HL-60 (cell line): ENCODE data around the gene PHLPP2.
"Not testable (repeated sequence)": the region's sequence is repeated elsewhere in the genome, so short reads cannot be mapped to it uniquely, and the experiment has no call there.

Experiments used
- DNase-seq, 2 experiments: peaks; one replicate each; pipeline ENCODE4 v3.0.0-alpha.2; 2010 to 2020; ENCODE audit warnings: low read depth in 1 of 2, low spot score in 1 of 2
- H3K27ac ChIP-seq: fragments of 250-450 bp; sonication (Bioruptor Pico); replicated peaks from 2 replicates; pipeline ENCODE4 v1.5.1; 2020; ENCODE audit warnings: mild to moderate bottlenecking, moderate library complexity
- H3K27me3 ChIP-seq: fragments of 250-450 bp; sonication (Bioruptor Pico); 2 replicates; pipeline ENCODE4 v1.5.1; 2021; ENCODE audit warnings: mild to moderate bottlenecking, moderate library complexity; ENCODE audit not compliant: insufficient read depth, poor library complexity, severe bottlenecking
- H3K4me3 ChIP-seq: replicated peaks from 2 replicates; pipeline ENCODE4 v1.5.1; 2011; ENCODE audit warnings: mild to moderate bottlenecking, control low read depth, low read length; ENCODE audit not compliant: insufficient read depth
- GABPA ChIP-seq: IDR thresholded peaks from 2 replicates; pipeline ENCODE4 v1.6.1; 2012; ENCODE audit warnings: low read depth
- POLR2AphosphoS5 ChIP-seq: IDR thresholded peaks from 2 replicates; pipeline ENCODE4 v1.6.1; 2012; ENCODE audit warnings: low read depth
- SPI1 ChIP-seq: IDR thresholded peaks from 2 replicates; pipeline ENCODE4 v1.6.1; 2012; ENCODE audit warnings: low read depth, mild to moderate bottlenecking, borderline replicate concordance
- TF ChIP-seq, protein P1 (sequence below): IDR thresholded peaks from 2 replicates; pipeline ENCODE4 v1.6.1; 2012; ENCODE audit warnings: low read depth; ENCODE audit not compliant: insufficient replicate concordance
- TF ChIP-seq, protein P2 (sequence below): IDR thresholded peaks from one replicate; pipeline ENCODE4 v1.5.1; 2011; ENCODE audit warnings: low read length, control low read depth, inconsistent platforms; ENCODE audit not compliant: insufficient read depth

PHLPP2 gene

DNA sequence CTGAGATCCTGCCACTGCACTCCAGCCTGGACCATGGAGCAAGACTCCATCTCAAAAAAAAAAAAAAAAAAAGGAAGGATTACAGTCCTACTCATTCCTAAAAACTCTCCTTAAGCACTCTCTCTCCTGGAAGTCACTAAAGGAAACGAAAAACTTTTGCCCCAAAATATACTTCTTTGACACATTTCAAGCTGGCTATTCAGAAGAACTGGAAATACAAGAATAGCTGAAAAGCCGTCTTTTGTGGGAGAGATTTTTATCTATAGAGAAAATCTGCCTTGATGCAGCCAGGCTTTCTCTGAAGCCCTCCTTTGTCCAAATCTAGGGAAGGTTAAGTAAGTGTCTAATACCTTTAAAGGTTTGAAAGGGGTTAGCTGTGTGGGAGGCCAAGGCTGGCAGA lies 115.4 kb downstream of the PHLPP2 start:
- no peak overlapping the region for H3K4me3 ChIP-seq
- no peaks in the 10 kb centered on the region for H3K27me3 ChIP-seq
- no peak overlapping the region for H3K27ac ChIP-seq
- DNase-seq, result no peak
- no peak for TF ChIP-seq SPI1
- TF ChIP-seq GABPA, result no peak
- TF ChIP-seq, protein P1, sequence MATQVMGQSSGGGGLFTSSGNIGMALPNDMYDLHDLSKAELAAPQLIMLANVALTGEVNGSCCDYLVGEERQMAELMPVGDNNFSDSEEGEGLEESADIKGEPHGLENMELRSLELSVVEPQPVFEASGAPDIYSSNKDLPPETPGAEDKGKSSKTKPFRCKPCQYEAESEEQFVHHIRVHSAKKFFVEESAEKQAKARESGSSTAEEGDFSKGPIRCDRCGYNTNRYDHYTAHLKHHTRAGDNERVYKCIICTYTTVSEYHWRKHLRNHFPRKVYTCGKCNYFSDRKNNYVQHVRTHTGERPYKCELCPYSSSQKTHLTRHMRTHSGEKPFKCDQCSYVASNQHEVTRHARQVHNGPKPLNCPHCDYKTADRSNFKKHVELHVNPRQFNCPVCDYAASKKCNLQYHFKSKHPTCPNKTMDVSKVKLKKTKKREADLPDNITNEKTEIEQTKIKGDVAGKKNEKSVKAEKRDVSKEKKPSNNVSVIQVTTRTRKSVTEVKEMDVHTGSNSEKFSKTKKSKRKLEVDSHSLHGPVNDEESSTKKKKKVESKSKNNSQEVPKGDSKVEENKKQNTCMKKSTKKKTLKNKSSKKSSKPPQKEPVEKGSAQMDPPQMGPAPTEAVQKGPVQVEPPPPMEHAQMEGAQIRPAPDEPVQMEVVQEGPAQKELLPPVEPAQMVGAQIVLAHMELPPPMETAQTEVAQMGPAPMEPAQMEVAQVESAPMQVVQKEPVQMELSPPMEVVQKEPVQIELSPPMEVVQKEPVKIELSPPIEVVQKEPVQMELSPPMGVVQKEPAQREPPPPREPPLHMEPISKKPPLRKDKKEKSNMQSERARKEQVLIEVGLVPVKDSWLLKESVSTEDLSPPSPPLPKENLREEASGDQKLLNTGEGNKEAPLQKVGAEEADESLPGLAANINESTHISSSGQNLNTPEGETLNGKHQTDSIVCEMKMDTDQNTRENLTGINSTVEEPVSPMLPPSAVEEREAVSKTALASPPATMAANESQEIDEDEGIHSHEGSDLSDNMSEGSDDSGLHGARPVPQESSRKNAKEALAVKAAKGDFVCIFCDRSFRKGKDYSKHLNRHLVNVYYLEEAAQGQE, result no peak

DNA sequence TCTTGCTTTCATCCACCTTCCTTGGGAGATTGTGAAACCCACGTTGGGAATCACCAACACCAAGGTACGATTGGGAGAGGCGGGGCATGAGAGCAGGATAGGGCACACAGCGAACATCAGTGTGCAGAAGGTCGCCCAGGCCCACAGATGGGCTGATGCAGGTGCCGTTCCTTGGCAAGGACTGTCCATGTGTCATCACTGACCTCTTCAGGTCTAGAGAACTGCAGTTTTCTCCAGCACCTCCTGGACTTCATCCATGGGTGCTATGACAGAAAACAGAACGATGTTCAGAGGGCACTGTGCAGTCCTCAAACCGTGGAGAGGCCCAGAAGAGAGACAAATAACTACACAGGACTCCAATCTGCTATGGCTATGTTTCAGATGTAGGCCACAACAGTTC lies 123.7 kb downstream of the PHLPP2 start:
- TF ChIP-seq GABPA (no peak), POLR2AphosphoS5 (no peak), SPI1 (no peak)
- TF ChIP-seq, protein P2, sequence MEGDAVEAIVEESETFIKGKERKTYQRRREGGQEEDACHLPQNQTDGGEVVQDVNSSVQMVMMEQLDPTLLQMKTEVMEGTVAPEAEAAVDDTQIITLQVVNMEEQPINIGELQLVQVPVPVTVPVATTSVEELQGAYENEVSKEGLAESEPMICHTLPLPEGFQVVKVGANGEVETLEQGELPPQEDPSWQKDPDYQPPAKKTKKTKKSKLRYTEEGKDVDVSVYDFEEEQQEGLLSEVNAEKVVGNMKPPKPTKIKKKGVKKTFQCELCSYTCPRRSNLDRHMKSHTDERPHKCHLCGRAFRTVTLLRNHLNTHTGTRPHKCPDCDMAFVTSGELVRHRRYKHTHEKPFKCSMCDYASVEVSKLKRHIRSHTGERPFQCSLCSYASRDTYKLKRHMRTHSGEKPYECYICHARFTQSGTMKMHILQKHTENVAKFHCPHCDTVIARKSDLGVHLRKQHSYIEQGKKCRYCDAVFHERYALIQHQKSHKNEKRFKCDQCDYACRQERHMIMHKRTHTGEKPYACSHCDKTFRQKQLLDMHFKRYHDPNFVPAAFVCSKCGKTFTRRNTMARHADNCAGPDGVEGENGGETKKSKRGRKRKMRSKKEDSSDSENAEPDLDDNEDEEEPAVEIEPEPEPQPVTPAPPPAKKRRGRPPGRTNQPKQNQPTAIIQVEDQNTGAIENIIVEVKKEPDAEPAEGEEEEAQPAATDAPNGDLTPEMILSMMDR, result no peak
- TF ChIP-seq, protein P1, result no peak
- DNase-seq, result no peak
- no peak overlapping the region for H3K27ac ChIP-seq

DNA sequence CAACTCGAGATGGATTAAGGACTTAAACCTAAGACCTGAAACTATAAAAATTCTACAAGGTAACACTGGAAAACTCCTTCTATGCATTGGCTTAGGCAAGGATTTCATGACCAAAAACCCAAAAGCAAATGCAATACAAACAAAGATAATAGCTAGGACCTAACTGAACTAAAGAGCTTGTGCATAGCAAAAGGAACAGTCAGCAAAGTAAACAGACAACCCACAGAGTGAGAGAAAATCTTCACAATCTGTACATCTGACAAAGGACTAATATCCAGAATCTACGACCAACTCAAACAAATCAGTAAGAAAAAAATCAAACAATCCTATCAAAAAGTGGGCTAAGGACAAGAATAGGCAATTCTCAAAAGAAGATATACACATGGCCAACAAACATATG lies 126.1 kb downstream of the PHLPP2 start:
- not testable (repeated sequence) for H3K27me3 ChIP-seq, H3K27ac ChIP-seq, DNase-seq, H3K4me3 ChIP-seq

More for the DNA sequence above, 123.7 kb downstream of the PHLPP2 start:
- Histone ChIP-seq H3K4me3 (no peak overlapping the region), H3K27me3 (no peaks in the 10 kb centered on the region)

DNA sequence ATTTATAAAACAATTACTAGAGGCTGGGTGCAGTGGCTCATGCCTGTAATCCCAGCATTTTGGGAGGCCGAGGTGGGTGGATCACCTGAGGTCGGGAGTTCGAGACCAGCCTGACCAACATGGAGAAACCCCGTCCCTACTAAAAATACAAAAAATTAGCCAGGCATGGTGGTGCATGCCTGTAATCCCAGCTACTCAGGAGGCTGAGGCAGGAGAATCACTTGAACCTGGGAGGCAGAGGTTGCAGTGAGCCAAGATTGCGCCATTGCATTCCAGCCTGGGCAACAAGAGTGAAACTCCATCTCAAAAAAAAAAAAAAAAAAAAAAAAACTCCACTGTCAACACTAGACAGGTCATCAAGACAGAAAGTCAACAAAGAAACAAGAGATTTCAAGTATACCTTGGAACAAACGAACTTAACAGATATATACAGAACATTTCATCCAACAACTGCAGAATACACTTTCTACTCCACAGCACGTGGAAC lies 129.1 kb downstream of the PHLPP2 start:
- not testable (repeated sequence) for H3K27me3 ChIP-seq, H3K4me3 ChIP-seq, DNase-seq, H3K27ac ChIP-seq
